NK-92 treated with Interleukin-12 subunit alpha and Interleukin-12 subunit beta, amount 100 ng/mL, for 24 hours (cell line): Measurements from ENCODE around the gene LCMT2.

Experiments used
- DNase-seq: peaks from one replicate; lab custom pipeline; 2025; lab: John Stamatoyannopoulos, UW

LCMT2 gene

GRCh38 chr15:43275740-43276562 lies 54.4 kb downstream of the LCMT2 start:
- no peak for DNase-seq

GRCh38 chr15:43274136-43274535 lies 56.2 kb downstream of the LCMT2 start:
- DNase-seq = no peak
